Stimulated activated memory B cell treated with anti-CD40 and anti-IgM and Interleukin-4, amounts not matched to agents 10 μg/mL and 1 μg/mL and 100 μg/mL, for 72 hours (primary cell): ENCODE measurements around the gene RPP25L.
A peak's percentile ranks its signal among the peaks of the same experiment; 100 is the strongest.

Experiments used
- ATAC-seq: fragments of 150-1000 bp; cut with Tn5 transposase; 2 replicates; pipeline ENCODE4 v1.10.0; 2021
- H3K27ac Mint-ChIP-seq: one replicate; pipeline ENCODE4 v1.8.0; 2022; ENCODE audit warnings: mild to moderate bottlenecking, mixed read lengths
- H3K27me3 Mint-ChIP-seq: one replicate; pipeline ENCODE4 v1.8.0; 2022; ENCODE audit warnings: mixed read lengths
- H3K36me3 Mint-ChIP-seq: one replicate; pipeline ENCODE4 v1.8.0; 2022; ENCODE audit warnings: mixed read lengths
- H3K4me1 Mint-ChIP-seq: one replicate; pipeline ENCODE4 v1.8.0; 2022; ENCODE audit warnings: mixed read lengths
- H3K4me3 Mint-ChIP-seq: one replicate; pipeline ENCODE4 v1.8.0; 2022; ENCODE audit warnings: mild to moderate bottlenecking, moderate library complexity, mixed read lengths
- H3K9me3 Mint-ChIP-seq: one replicate; pipeline ENCODE4 v1.8.0; 2022; ENCODE audit warnings: mixed read lengths

Gene RPP25L

GRCh38 chr9:34574571-34574970, 37.3 kb downstream of the RPP25L start:
- Mint-ChIP-seq H3K4me3 (no peak overlapping the region), H3K4me1 (peaks cover 15% of the 10 kb centered on the region), H3K27me3 (peaks cover 71% of the 10 kb centered on the region)

GRCh38 chr9:34573599-34574325, 38.1 kb downstream of the RPP25L start:
- Mint-ChIP-seq H3K27ac (no peak overlapping the region), H3K9me3 (no peaks in the 10 kb centered on the region), H3K36me3 (no peaks in the 10 kb centered on the region), H3K4me1 (peaks cover 14% of the 10 kb centered on the region), H3K27me3 (peaks cover 63% of the 10 kb centered on the region), H3K4me3 (no peak overlapping the region)
- peak; percentile 32 for ATAC-seq

More at GRCh38 chr9:34574571-34574970, 37.3 kb downstream of the RPP25L start:
- no peak for ATAC-seq
- no peak overlapping the region for H3K27ac Mint-ChIP-seq
- H3K9me3 Mint-ChIP-seq, result no peaks in the 10 kb centered on the region
- H3K36me3 Mint-ChIP-seq, result no peaks in the 10 kb centered on the region

GRCh38 chr9:34572628-34573027, 39.3 kb downstream of the RPP25L start:
- Mint-ChIP-seq H3K27me3 (peaks cover 63% of the 10 kb centered on the region), H3K9me3 (no peaks in the 10 kb centered on the region), H3K27ac (no peak overlapping the region), H3K36me3 (no peaks in the 10 kb centered on the region), H3K4me1 (peaks cover 7% of the 10 kb centered on the region), H3K4me3 (no peak overlapping the region)
- ATAC-seq, result no peak

GRCh38 chr9:34572092-34572491, 39.8 kb downstream of the RPP25L start:
- Mint-ChIP-seq H3K27ac (no peak overlapping the region), H3K4me1 (peaks cover 2% of the 10 kb centered on the region), H3K27me3 (peaks cover 62% of the 10 kb centered on the region), H3K9me3 (no peaks in the 10 kb centered on the region), H3K4me3 (no peak overlapping the region), H3K36me3 (no peaks in the 10 kb centered on the region)
- ATAC-seq, result no peak

- no peak overlapping the region for H3K4me3 Mint-ChIP-seq
- H3K36me3 Mint-ChIP-seq, result no peaks in the 10 kb centered on the region
- H3K4me1 Mint-ChIP-seq, result no peaks in the 10 kb centered on the region
- no peak for ATAC-seq
- H3K9me3 Mint-ChIP-seq, result no peaks in the 10 kb centered on the region
- H3K27me3 Mint-ChIP-seq, result peaks cover 62% of the 10 kb centered on the region
- H3K27ac Mint-ChIP-seq, result no peak overlapping the region
Measured at GRCh38 chr9:34571481-34571810, 40.5 kb downstream of the RPP25L start.

- no peak overlapping the region for H3K27ac Mint-ChIP-seq
- no peak overlapping the region for H3K4me3 Mint-ChIP-seq
- peaks cover 62% of the 10 kb centered on the region for H3K27me3 Mint-ChIP-seq
- H3K9me3 Mint-ChIP-seq, result no peaks in the 10 kb centered on the region
- ATAC-seq, result no peak
- no peaks in the 10 kb centered on the region for H3K36me3 Mint-ChIP-seq
- no peaks in the 10 kb centered on the region for H3K4me1 Mint-ChIP-seq
Measured at GRCh38 chr9:34570809-34571480, 41.0 kb downstream of the RPP25L start.

GRCh38 chr9:34570376-34570775, 41.5 kb downstream of the RPP25L start:
- Mint-ChIP-seq H3K27me3 (peaks cover 62% of the 10 kb centered on the region), H3K36me3 (no peaks in the 10 kb centered on the region), H3K4me3 (no peak overlapping the region), H3K4me1 (no peaks in the 10 kb centered on the region), H3K9me3 (no peaks in the 10 kb centered on the region), H3K27ac (no peak overlapping the region)
- no peak for ATAC-seq

GRCh38 chr9:34568774-34569173, 43.1 kb downstream of the RPP25L start:
- Mint-ChIP-seq H3K27ac (no peak overlapping the region), H3K27me3 (peaks cover 63% of the 10 kb centered on the region), H3K9me3 (no peaks in the 10 kb centered on the region), H3K36me3 (no peaks in the 10 kb centered on the region), H3K4me3 (no peak overlapping the region), H3K4me1 (no peaks in the 10 kb centered on the region)
- no peak for ATAC-seq

- ATAC-seq, result no peak
- Mint-ChIP-seq H3K27me3 (peaks cover 63% of the 10 kb centered on the region), H3K4me3 (no peak overlapping the region), H3K27ac (no peak overlapping the region), H3K4me1 (no peaks in the 10 kb centered on the region), H3K9me3 (no peaks in the 10 kb centered on the region), H3K36me3 (no peaks in the 10 kb centered on the region)
Measured at GRCh38 chr9:34568133-34568532, 43.8 kb downstream of the RPP25L start.

GRCh38 chr9:34566972-34567371, 44.9 kb downstream of the RPP25L start:
- no peak overlapping the region for H3K27ac Mint-ChIP-seq
- peaks cover 67% of the 10 kb centered on the region for H3K27me3 Mint-ChIP-seq

GRCh38 chr9:34566322-34566721, 45.6 kb downstream of the RPP25L start:
- Mint-ChIP-seq H3K27ac (no peak overlapping the region), H3K4me1 (no peaks in the 10 kb centered on the region), H3K4me3 (no peak overlapping the region), H3K27me3 (peaks cover 61% of the 10 kb centered on the region), H3K36me3 (no peaks in the 10 kb centered on the region), H3K9me3 (no peaks in the 10 kb centered on the region)
- ATAC-seq, result no peak

More at GRCh38 chr9:34566972-34567371, 44.9 kb downstream of the RPP25L start:
- no peaks in the 10 kb centered on the region for H3K9me3 Mint-ChIP-seq
- no peaks in the 10 kb centered on the region for H3K36me3 Mint-ChIP-seq
- H3K4me3 Mint-ChIP-seq, result no peak overlapping the region
- no peak for ATAC-seq
- H3K4me1 Mint-ChIP-seq, result no peaks in the 10 kb centered on the region

- H3K9me3 Mint-ChIP-seq, result no peaks in the 10 kb centered on the region
- no peaks in the 10 kb centered on the region for H3K4me1 Mint-ChIP-seq
- peaks cover 58% of the 10 kb centered on the region for H3K27me3 Mint-ChIP-seq
- H3K27ac Mint-ChIP-seq, result no peak overlapping the region
- ATAC-seq, result no peak
- no peak overlapping the region for H3K4me3 Mint-ChIP-seq
- no peaks in the 10 kb centered on the region for H3K36me3 Mint-ChIP-seq
Measured at GRCh38 chr9:34565856-34566255, 46.0 kb downstream of the RPP25L start.

GRCh38 chr9:34564617-34565016, 47.3 kb downstream of the RPP25L start:
- Mint-ChIP-seq H3K4me1 (no peaks in the 10 kb centered on the region), H3K36me3 (no peaks in the 10 kb centered on the region), H3K9me3 (no peaks in the 10 kb centered on the region), H3K4me3 (no peak overlapping the region), H3K27ac (no peak overlapping the region), H3K27me3 (peaks cover 68% of the 10 kb centered on the region)
- no peak for ATAC-seq

GRCh38 chr9:34563262-34563661, 48.6 kb downstream of the RPP25L start:
- H3K36me3 Mint-ChIP-seq, result no peaks in the 10 kb centered on the region
- H3K27ac Mint-ChIP-seq, result no peak overlapping the region
- peaks cover 73% of the 10 kb centered on the region for H3K27me3 Mint-ChIP-seq
- ATAC-seq, result no peak
- H3K4me3 Mint-ChIP-seq, result no peak overlapping the region
- H3K9me3 Mint-ChIP-seq, result no peaks in the 10 kb centered on the region
- H3K4me1 Mint-ChIP-seq, result no peaks in the 10 kb centered on the region

GRCh38 chr9:34562135-34562745, 49.7 kb downstream of the RPP25L start:
- Mint-ChIP-seq H3K4me1 (no peaks in the 10 kb centered on the region), H3K36me3 (no peaks in the 10 kb centered on the region), H3K9me3 (no peaks in the 10 kb centered on the region), H3K27ac (no peak overlapping the region), H3K27me3 (peaks cover 76% of the 10 kb centered on the region), H3K4me3 (no peak overlapping the region)
- no peak for ATAC-seq
